RWPE1 (cell line): ENCODE measurements around the gene BABAM2.

Experiments used
- CTCF ChIA-PET: fragments of 350-600 bp; sonication (Branson Sonifier 250); formaldehyde crosslinking; extraction: SDS; loops from one replicate; lab custom pipeline; 2021; lab: Yijun Ruan, JAX
- POLR2A ChIA-PET: fragments of 400-600 bp; formaldehyde crosslinking; extraction: SDS; loops from one replicate; lab custom pipeline; 2020; ENCODE audit warnings: antibody characterized with exemption; ENCODE audit not compliant: low non-redundant PET; lab: Yijun Ruan, JAX
- DNase-seq: peaks from one replicate; pipeline ENCODE4 v3.0.0; 2012; ENCODE audit warnings: low spot score
- H3K27ac ChIP-seq: fragments of 450-650 bp; 2 replicates; pipeline ENCODE4 v1.5.1; 2017
- TF ChIP-seq, protein P1 (sequence below): fragments of 450-650 bp; conservative IDR thresholded peaks from 2 replicates; pipeline ENCODE4 v1.5.1; 2017; ENCODE audit warnings: low read depth, mild to moderate bottlenecking

BABAM2 gene

GRCh38 chr2:27955384-27956161, 65.0 kb downstream of the BABAM2 start:
- DNase-seq = peak; percentile 19
- TF ChIP-seq, protein P1, sequence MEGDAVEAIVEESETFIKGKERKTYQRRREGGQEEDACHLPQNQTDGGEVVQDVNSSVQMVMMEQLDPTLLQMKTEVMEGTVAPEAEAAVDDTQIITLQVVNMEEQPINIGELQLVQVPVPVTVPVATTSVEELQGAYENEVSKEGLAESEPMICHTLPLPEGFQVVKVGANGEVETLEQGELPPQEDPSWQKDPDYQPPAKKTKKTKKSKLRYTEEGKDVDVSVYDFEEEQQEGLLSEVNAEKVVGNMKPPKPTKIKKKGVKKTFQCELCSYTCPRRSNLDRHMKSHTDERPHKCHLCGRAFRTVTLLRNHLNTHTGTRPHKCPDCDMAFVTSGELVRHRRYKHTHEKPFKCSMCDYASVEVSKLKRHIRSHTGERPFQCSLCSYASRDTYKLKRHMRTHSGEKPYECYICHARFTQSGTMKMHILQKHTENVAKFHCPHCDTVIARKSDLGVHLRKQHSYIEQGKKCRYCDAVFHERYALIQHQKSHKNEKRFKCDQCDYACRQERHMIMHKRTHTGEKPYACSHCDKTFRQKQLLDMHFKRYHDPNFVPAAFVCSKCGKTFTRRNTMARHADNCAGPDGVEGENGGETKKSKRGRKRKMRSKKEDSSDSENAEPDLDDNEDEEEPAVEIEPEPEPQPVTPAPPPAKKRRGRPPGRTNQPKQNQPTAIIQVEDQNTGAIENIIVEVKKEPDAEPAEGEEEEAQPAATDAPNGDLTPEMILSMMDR = no peak
- ChIA-PET CTCF (interaction anchor here (0.6 kb wide), 1 partner anchor 34 kb away, joined by 3 read pairs; no protein-coding TSS in a partner anchor), POLR2A (no interaction called here)
- H3K27ac ChIP-seq = no peak overlapping the region; the same call in 1 of the 2 replicates

DNA sequence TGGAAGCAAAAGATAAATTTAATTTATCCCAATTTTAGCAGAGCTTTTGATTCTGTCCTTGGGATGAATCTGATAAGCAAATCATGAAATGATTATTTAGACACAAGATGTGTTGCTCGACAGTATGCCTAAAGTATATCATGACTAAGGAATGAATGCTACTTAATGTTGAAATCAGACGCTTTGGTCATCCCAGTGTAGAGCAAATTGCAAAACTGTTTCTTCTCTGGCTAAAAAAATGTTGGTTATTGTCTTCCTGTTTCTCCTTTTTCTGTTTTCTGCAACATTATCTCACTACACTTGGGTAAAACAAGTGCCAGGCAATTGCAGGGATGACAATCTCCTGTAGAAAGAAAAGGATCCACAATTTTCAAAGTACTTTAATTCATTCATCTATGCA, 66.4 kb downstream of the BABAM2 start:
- ChIA-PET CTCF (no interaction called here), POLR2A (no interaction called here)
- DNase-seq = peak; percentile 8
- no peak overlapping the region for H3K27ac ChIP-seq
- TF ChIP-seq, protein P1 = no peak

DNA sequence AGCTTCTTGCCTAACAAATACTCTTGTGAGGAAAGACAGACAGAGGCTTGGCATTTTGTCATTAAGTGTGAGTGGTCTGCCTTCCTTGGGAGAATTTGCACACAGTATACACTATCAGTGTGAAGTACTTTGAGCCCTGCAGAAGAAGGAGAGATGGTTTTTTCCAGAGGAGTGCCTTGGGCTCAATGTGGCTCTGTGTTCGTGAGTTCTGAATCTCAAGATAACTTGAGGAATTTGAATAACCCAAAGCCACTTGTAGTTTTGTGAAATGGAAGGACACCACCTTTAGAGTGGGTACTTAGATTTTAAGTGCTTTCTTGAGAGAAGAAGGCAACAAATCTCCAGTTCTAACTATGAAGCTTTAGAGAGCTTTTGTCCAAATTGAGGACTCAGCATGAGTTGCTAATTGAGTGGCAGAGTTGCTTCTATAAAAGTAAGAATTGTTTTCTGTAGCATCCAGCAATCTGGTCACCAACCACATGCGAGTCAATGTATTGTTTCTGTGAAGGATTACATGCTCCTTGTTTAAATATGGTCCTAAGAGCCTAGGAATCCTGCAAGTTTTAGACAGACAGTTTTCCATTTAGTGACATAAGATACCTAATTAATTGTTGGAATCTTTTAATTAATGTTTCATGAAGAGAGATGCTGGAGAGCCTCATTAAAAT, 68.3 kb downstream of the BABAM2 start:
- ChIA-PET POLR2A (no interaction called here), CTCF (interaction anchor here (0.6 kb wide), 1 partner anchor 990 kb away, joined by 4 read pairs; no protein-coding TSS in a partner anchor)
- H3K27ac ChIP-seq = no peak overlapping the region
- DNase-seq = no peak
- TF ChIP-seq, protein P1 = no peak

- CTCF ChIA-PET = interaction anchor here (1.2 kb wide), 1 partner anchor 13 kb away, joined by 3 read pairs; no protein-coding TSS in a partner anchor
- POLR2A ChIA-PET = no interaction called here
- H3K27ac ChIP-seq = no peak overlapping the region
- DNase-seq = no peak
- TF ChIP-seq, protein P1 = no peak
Observed at GRCh38 chr2:27959496-27959895, 69.0 kb downstream of the BABAM2 start.

DNA sequence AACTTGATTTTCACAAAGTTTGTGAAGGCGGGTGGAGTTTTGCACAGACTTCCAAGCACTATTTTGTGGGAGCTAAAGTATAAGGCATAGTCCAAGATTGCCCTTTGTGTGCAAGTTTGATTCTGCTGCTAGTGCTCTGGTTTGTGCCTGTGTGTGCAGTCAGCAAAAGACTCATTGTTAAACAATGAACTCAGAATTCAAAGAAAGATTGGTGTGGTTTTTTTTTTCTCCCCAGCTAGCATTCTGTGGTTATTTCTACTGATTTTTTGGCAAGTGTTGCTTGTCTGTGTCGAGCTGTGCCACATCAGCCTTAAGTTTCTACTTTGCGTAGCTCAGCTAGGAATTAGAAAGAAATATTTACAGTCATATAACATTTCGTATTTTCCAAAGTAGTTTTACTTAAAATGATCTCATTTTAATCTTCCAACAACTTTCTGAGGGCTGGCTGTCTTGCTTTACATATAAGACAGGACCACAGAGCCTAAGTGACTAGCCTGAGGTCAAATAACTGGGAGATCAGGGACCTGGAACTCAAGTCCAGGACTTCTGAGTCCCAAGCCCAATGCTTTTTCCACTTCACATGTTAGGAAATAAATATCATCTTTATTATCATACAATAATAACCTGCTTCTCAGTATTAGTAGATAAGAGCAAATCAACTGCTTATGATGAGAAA, 69.8 kb downstream of the BABAM2 start:
- ChIA-PET CTCF (interaction anchor here (1.2 kb wide), 1 partner anchor 12 kb away, joined by 3 read pairs; no protein-coding TSS in a partner anchor), POLR2A (no interaction called here)
- TF ChIP-seq, protein P1 = no peak
- DNase-seq = peak; percentile 4
- no peak overlapping the region for H3K27ac ChIP-seq

- DNase-seq = no peak
- ChIA-PET CTCF (no interaction called here), POLR2A (no interaction called here)
- TF ChIP-seq, protein P1 = no peak
- H3K27ac ChIP-seq = no peak overlapping the region
Observed at GRCh38 chr2:27962006-27962405, 71.5 kb downstream of the BABAM2 start.
